ENCODE data around the gene GPRIN2.
"Not testable (repeated sequence)": the region's sequence is repeated elsewhere in the genome, so short reads cannot be mapped to it uniquely, and the experiment has no call there.

GPRIN2 gene

GRCh38 chr10:46556515-46557318, at the start of gene GPRIN2:
GPRIN2 (minus strand) TSS chr10:46556658; CDS start chr10:46550736, 5,922 bp downstream.
- no peak for DNase-seq

GRCh38 chr10:46600516-46600915, 44.1 kb upstream of the GPRIN2 start:
- not testable (repeated sequence) for DNase-seq

- DNase-seq: not testable (repeated sequence)
Measured at GRCh38 chr10:46597616-46598246, 41.3 kb upstream of the GPRIN2 start.

GRCh38 chr10:46596570-46596969, 40.1 kb upstream of the GPRIN2 start:
- DNase-seq: not testable (repeated sequence)

- DNase-seq: not testable (repeated sequence)
Measured at GRCh38 chr10:46594453-46595063, 38.1 kb upstream of the GPRIN2 start.

GRCh38 chr10:46593307-46593706, 36.8 kb upstream of the GPRIN2 start:
- not testable (repeated sequence) for DNase-seq

- not testable (repeated sequence) for DNase-seq
Measured at GRCh38 chr10:46591053-46591452, 34.6 kb upstream of the GPRIN2 start.

GRCh38 chr10:46589589-46589988, 33.1 kb upstream of the GPRIN2 start:
- DNase-seq: not testable (repeated sequence)

GRCh38 chr10:46588221-46588620, 31.8 kb upstream of the GPRIN2 start:
- not testable (repeated sequence) for DNase-seq

GRCh38 chr10:46587546-46587945, 31.1 kb upstream of the GPRIN2 start:
- DNase-seq: not testable (repeated sequence)

- DNase-seq: not testable (repeated sequence)
Measured at GRCh38 chr10:46585246-46585645, 28.8 kb upstream of the GPRIN2 start.

GRCh38 chr10:46584196-46584595, 27.7 kb upstream of the GPRIN2 start:
- not testable (repeated sequence) for DNase-seq

- DNase-seq: not testable (repeated sequence)
Measured at GRCh38 chr10:46582568-46582967, 26.1 kb upstream of the GPRIN2 start.

GRCh38 chr10:46581997-46582396, 25.5 kb upstream of the GPRIN2 start:
- DNase-seq: not testable (repeated sequence)

GRCh38 chr10:46579378-46579777, 22.9 kb upstream of the GPRIN2 start:
- DNase-seq: not testable (repeated sequence)

GRCh38 chr10:46578474-46579178, 22.2 kb upstream of the GPRIN2 start, which contains the start of gene SYT15:
SYT15 (plus strand) TSS chr10:46579128; CDS start chr10:46579169, 41 bp downstream.
- not testable (repeated sequence) for DNase-seq

GRCh38 chr10:46577624-46578473, 21.4 kb upstream of the GPRIN2 start:
- not testable (repeated sequence) for DNase-seq

GRCh38 chr10:46573884-46574283, 17.4 kb upstream of the GPRIN2 start:
- DNase-seq: not testable (repeated sequence)

- not testable (repeated sequence) for DNase-seq
Measured at GRCh38 chr10:46573314-46573713, 16.9 kb upstream of the GPRIN2 start.

GRCh38 chr10:46572765-46573164, 16.3 kb upstream of the GPRIN2 start:
- DNase-seq: not testable (repeated sequence)

- not testable (repeated sequence) for DNase-seq
Measured at GRCh38 chr10:46570655-46571054, 14.2 kb upstream of the GPRIN2 start.

- not testable (repeated sequence) for DNase-seq
Measured at GRCh38 chr10:46567151-46567550, 10.7 kb upstream of the GPRIN2 start.
